SIG-M5 (cell line): ENCODE measurements around the gene EFEMP2.
"Not testable (repeated sequence)": the region's sequence is repeated elsewhere in the genome, so short reads cannot be mapped to it uniquely, and the experiment has no call there.

Experiments
- DNase-seq: peaks from one replicate; lab custom pipeline; 2025; lab: John Stamatoyannopoulos, UW

The EFEMP2 gene

GRCh38 chr11:65900125-65900898 is 27.7 kb upstream of the EFEMP2 start, which contains the start of gene FOSL1:
FOSL1 (minus strand) TSS chr11:65900388; CDS start chr11:65900339, 49 bp downstream.
- DNase-seq = no peak

- no peak for DNase-seq
Measured at GRCh38 chr11:65899356-65900124, 26.9 kb upstream of the EFEMP2 start.

GRCh38 chr11:65898656-65899355 is 26.2 kb upstream of the EFEMP2 start:
- DNase-seq = no peak

DNA sequence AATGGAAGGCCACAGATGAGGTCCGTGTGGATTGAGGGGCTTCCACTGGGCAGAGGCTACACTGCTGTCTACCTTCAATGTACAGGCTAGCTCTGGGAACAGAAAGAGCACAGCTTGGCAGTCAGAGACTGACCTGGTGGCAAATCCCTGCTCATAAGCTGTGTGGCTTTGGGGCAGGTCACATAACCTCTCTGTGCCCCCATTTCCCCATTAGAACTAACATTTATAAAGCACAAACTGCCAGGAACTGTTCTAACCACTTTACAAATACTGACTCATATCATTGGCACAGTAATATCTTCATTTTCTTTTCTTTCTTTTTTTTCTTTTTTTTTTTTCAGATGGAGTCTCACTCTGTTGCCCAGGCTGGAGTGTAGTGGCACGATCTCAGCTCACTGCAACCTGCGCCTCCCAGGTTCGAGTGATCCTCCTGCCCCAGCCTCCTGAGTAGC is 24.4 kb upstream of the EFEMP2 start:
- DNase-seq = no peak

- DNase-seq = no peak
Measured at GRCh38 chr11:65896034-65896999, 23.7 kb upstream of the EFEMP2 start.

- no peak for DNase-seq
Measured at GRCh38 chr11:65895482-65895981, 22.9 kb upstream of the EFEMP2 start.

DNA sequence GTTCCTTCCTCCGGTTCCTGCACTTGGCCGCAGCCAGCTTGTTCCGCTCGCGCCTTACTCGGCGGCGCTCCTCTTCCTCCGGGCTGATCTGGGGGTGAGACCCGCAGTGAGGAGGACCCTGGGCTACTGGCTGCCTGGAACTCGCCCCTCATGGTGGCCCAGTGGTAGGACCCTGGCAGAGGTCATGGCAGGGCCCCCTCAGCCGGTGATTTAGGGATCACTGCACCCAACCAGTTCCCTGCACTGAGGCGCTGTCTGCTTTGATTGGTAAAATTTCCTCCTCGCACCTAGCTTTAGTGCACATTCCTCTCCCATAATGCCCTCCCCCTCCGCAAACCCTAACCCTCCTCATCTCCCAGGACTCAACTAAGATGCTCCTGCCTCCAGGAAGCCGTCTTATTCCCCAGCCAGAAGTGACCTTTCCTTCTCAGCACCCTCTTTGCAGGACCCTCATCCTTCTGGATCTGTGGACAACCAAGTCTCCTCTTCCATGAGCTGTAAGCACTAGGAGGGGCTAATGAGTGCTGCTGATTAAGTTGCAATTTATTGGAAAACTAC is 21.5 kb upstream of the EFEMP2 start:
- DNase-seq = no peak

DNA sequence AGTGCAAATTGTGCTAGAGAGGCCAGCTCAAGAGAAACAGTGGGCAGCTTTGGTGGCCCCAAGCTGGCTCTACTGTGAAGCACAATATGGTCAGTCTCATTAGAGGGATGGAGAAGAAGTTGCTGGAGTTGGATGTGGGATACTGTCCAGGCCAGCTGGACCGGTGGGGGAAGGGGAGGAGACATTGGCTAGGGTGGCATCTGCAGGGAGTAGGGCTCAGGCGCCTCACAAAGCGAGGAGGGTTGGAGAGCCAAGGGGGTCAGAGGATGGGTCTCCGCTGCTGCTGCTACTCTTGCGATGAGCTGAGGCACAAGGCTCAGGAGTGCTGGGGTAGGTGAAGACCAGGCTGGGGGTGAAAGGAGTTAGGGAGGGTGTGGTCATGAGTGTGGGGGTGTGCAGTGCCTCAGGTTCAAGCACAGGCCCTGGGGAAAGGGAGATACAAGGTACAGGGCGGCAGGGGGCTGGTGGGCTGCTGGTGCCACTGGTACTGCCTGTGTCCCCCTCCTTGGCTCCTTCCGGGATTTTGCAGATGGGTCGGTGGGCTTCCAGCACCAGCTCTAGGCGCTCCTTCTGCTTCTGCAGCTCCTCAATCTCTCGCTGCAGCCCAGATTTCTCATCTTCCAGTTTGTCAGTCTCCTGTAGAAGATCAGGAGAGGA is 20.2 kb upstream of the EFEMP2 start:
- no peak for DNase-seq

GRCh38 chr11:65892137-65892540 is 19.5 kb upstream of the EFEMP2 start:
- not testable (repeated sequence) for DNase-seq

DNA sequence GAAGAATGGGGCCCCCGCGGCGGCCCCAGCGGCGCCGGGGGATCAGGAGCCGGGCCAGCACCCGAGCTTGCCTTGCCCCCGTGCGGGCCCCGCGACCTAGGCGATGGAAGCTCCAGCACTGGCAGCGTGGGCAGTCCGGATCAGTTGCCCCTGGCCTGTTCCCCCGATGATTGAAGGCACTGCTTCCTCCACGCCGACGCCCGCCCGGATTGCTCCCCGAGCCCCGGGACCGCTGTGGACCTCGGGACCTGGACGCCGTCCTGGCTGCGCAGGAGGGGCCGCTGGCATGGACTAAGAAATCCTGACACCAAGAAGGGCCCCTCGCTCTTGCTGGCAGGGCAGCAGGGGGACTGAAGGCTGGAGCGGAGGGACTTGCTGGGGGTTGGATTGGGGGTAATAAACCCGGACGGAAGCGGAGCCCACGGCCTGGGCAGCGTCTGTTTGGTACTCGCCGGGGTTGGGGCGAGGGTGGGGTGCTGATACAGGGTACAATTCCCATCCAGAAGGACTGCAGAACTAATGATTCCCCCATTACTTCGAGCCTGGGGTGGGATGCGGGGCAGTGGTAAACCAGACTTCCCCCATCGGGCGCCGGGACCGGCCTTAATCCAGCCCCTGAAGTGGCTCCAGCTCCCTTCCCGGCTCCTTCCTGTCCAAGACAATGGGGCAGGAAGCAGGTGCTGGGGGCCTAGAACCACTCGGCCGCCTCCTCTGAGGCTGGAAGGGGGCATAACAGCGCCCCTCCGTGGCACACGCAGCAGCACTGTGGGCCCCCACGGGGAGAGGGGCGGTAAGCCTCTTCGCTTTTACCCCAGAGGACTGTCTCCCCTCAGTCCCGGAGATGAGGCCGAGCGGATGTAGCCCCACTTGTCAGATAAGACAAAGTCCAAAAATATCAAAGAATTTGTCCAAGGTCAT is 18.9 kb upstream of the EFEMP2 start:
- no peak for DNase-seq

DNA sequence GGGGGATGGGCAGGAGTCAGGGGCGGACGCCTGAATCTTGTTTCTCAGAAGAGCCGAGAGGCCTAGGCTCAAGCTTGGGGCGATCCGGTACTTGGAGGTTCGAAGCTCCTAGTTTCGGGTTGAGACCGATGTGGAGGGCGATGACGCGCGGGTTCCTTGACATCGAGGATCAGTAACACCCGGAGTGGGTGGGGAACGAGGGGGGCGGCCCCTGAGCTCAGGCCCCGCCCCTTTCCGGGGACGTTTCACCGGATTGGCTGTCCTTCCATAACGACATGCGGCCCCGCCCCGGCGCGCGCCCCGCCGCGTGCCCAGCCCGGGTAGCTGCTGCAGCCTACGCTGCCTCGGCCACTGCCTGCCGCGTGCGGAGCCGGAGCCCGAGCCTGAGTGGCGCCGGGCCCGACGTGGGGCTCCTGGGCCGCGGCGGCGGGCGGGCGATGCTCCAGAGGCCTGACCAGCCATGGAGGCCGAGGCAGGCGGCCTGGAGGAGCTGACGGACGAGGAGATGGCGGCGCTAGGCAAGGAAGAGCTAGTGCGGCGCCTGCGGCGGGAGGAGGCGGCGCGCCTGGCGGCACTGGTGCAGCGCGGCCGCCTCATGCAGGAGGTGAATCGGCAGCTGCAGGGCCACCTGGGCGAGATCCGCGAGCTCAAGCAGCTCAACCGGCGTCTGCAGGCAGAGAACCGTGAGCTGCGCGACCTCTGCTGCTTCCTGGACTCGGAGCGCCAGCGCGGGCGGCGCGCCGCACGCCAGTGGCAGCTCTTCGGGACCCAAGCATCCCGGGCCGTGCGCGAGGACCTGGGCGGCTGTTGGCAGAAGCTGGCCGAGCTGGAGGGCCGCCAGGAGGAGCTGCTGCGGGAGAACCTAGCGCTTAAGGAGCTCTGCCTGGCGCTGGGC is 18.0 kb upstream of the EFEMP2 start, which contains the start of gene CCDC85B:
CCDC85B (plus strand) TSS at position 350 of the 895 bp plus-strand sequence; CDS start at position 461, 111 bp downstream.
- DNase-seq = peak; percentile 52

DNA sequence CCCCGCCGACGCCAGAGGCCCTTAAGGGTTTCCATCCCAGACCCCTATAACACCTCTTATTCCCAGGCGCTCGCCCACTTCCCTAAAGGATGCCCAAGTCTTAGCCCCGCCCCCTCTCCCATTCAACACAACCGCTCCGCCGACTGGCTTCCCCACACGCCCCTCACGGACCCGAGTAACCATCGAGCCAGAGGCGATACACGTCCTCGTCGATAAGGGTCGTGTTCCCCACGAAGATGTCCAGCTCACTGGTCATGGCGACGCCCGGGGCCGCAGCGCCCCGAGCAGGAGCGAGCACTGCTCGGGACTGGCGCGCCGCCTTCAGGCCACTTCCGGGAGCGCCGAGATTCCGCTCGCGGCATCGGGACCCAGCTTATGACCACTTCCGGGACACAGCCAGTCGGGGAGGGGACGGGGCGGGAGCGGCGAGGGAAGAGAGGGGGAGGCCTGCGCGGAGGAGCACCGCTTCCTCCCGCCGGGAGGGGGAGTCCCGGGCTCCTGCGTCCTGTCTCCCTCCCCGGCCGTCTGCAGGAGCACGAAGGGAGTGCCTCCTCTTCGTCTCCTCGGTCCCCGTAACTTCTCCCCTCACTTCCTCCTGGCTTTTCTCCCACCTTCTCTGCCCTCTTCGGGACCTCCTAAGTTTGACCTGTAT is 15.7 kb upstream of the EFEMP2 start, which contains the start of gene FIBP:
FIBP (minus strand) TSS at position 309 of the 652 bp plus-strand sequence; CDS start at position 256, 53 bp downstream.
- peak; percentile 71 for DNase-seq

DNA sequence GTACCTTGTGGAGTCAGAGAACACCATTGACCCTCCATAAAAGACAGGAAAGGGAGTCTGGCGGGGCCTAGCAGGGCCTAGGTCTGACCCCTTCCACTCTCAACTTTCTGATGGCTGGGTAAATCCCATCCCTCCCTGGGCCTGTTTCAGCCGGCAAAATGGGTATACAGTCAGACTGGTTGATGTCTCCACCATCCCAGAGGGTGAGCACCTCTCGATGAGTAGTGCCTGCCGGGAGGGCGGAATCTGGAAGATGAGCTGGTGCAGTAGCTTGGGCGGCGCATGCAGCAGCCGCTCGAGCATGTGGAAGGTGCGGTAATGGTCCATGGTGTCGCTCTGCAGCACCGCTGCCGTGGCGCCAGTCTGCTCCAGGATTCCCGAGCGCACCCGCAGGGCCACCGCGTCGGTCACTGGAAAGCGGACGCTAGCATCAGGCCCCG is 15.1 kb upstream of the EFEMP2 start:
- no peak for DNase-seq

DNA sequence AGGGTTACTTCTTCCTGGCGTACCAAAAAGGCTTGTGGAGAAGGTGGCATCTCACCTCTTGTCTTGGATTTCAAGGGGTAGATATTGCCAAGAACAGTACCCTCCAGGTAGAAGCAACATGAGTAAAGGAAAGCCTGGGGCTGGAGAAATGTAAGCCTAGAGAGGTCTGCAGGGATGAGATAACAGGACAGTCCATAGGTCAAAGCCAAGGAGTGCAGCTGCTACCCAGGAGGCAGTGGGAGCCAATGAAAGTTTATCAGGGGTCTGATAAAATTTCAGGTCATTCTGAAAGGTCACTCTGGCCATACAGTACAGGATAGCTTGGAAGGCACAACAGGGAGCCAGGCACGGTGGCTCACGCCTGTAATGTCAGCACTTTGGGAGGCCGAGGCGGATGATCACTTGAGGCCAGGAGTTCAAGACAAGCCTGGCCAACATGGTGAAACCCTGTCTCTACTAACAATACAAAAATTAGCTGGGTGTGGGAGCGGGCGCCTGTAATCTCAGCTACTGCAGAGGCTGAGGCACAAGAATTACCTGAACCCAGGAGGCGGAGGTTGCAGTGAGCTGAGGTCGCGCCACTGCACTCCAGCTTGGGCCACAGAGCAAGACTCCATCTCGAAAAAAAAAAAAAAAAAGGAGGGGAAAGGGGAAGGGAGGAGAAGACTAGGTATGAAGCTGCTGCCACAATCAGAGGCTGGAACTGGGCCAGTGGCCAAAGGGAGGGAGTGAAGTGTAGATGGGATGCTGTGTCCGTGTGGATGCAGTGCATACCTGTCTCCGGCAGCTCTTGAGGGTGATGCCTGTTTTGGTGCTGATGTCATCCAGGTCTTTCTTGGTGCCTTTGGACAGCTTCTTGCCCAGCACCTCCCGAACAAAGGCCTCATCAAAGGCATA is 14.5 kb upstream of the EFEMP2 start:
- DNase-seq = no peak

DNA sequence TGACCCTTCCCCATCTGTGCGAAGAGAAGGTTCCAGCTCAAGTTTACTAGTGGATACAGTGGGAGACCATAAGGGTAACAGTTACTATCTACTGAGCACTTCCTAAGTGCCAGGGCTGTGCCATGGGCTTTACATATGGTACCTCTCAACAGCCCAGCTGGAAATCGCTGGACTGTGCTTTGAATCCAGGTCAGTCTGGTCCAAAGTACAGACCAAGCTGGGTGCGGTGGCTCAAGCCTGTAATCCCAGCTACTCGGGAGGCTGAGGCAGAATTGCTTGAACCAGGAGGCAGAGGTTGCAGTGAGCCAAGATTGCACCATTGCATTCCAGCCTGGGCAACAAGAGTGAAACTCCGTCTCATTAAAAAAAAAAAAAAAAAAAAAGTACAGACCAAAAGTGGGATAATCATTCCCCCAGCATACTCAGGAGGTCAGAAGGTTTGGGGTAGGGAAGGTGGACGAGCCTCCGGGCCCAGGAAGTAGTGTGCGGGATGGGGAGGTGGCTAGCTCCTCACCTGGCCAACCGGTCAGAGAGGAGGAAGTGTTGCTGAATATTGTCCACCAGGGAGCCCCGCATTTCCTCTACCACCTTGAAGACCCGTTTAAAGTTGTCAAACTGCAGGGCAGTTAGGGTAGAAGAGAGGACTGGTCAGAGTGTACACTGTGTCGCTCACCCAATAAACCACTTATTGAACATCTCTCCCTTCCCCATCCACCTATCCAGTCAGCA is 13.4 kb upstream of the EFEMP2 start:
- DNase-seq = no peak
